Endothelial cell (in vitro differentiated cells): ENCODE data around the gene TAC1. TPM values are rescaled to one million over a fixed set of nuclear protein-coding genes. Genes with fewer than 3 reads are reported as not detected.
A peak's percentile ranks its signal among the peaks of the same experiment; 100 is the strongest.

ENCODE experiments used
- DNase-seq: peaks from one replicate; pipeline ENCODE4 v3.0.0; 2021; ENCODE audit warnings: low spot score
- H3K27ac Mint-ChIP-seq: one replicate; pipeline ENCODE4 v1.8.0; 2021; ENCODE audit warnings: mixed read lengths, inconsistent platforms; ENCODE audit not compliant: unreplicated experiment
- H3K27me3 Mint-ChIP-seq: one replicate; pipeline ENCODE4 v1.8.0; 2021; ENCODE audit warnings: mild to moderate bottlenecking, moderate library complexity, mixed read lengths, inconsistent platforms; ENCODE audit not compliant: unreplicated experiment
- H3K36me3 Mint-ChIP-seq: one replicate; pipeline ENCODE4 v1.8.0; 2021; ENCODE audit warnings: mild to moderate bottlenecking, low read depth, mixed read lengths, inconsistent platforms; ENCODE audit not compliant: unreplicated experiment
- H3K4me1 Mint-ChIP-seq: one replicate; pipeline ENCODE4 v1.8.0; 2021; ENCODE audit warnings: mild to moderate bottlenecking, mixed read lengths, inconsistent platforms; ENCODE audit not compliant: unreplicated experiment
- H3K4me3 Mint-ChIP-seq: one replicate; pipeline ENCODE4 v1.8.0; 2021; ENCODE audit warnings: mild to moderate bottlenecking, mixed read lengths, inconsistent platforms; ENCODE audit not compliant: unreplicated experiment
- H3K9me3 Mint-ChIP-seq: one replicate; pipeline ENCODE4 v1.8.0; 2021; ENCODE audit warnings: mixed read lengths, inconsistent platforms; ENCODE audit not compliant: unreplicated experiment
- total RNA-seq: library from RNA; stranded (reverse); fragmentation: NEBNext Ultra II Directional; extraction: Animal tissue kit (Norgen Biotek cat#: 25700); gene quantifications from one replicate; pipeline ENCODE4 v1.2.1, GENCODE V29; 2021; ENCODE audit not compliant: unreplicated experiment
- TF ChIP-seq, protein P1 (sequence below): fragments of 200-600 bp; sonication (generic); IDR thresholded peaks from one replicate; pipeline ENCODE4 v1.5.0; 2021; ENCODE audit warnings: antibody characterized with exemption; ENCODE audit not compliant: unreplicated experiment

The TAC1 gene
- total RNA-seq, 1 donor from 2014 or later: 9.1 TPM

DNA sequence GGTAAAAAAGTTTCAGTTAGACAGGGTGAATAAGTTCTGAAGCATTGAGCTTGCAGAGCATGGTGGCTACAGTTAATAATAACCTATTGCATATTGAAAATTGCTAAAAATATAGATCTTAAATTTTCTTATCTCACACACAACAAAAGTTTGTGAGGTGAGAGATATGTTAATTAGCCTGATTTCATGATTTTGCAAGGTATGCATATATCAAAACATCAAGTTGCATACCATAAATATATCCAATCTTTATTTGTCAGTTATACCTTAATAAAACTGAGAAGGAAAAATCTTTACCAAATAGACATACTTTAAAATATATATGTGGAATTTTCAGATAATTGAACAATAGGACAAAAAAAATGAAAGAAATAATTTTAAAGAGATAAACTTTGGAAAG is 16.6 kb downstream of the TAC1 start:
- Mint-ChIP-seq H3K36me3 (no peaks in the 10 kb centered on the region), H3K4me1 (peaks cover 18% of the 10 kb centered on the region), H3K9me3 (no peaks in the 10 kb centered on the region), H3K27ac (no peak overlapping the region), H3K27me3 (no peaks in the 10 kb centered on the region), H3K4me3 (no peak overlapping the region)
- DNase-seq: no peak
- TF ChIP-seq, protein P1, sequence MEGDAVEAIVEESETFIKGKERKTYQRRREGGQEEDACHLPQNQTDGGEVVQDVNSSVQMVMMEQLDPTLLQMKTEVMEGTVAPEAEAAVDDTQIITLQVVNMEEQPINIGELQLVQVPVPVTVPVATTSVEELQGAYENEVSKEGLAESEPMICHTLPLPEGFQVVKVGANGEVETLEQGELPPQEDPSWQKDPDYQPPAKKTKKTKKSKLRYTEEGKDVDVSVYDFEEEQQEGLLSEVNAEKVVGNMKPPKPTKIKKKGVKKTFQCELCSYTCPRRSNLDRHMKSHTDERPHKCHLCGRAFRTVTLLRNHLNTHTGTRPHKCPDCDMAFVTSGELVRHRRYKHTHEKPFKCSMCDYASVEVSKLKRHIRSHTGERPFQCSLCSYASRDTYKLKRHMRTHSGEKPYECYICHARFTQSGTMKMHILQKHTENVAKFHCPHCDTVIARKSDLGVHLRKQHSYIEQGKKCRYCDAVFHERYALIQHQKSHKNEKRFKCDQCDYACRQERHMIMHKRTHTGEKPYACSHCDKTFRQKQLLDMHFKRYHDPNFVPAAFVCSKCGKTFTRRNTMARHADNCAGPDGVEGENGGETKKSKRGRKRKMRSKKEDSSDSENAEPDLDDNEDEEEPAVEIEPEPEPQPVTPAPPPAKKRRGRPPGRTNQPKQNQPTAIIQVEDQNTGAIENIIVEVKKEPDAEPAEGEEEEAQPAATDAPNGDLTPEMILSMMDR: no peak

DNA sequence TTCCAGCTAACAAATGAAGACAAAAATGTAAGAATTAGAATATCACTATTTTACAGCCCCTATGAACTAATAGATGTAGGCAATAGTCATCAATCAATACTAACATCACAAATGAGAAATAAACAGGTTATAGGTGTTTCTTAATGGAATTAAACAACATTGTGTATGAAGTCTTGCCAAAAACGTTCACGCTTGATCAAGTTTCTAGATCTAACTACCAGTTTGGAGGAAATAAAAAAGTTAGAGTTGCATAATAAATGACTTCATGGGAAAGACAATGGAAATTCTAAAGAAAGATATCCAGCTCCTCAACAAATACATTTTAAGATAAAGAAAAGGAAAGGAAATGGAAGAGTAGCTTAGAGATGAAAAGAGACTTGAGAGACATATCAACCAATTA is 19.7 kb downstream of the TAC1 start:
- no peaks in the 10 kb centered on the region for H3K27me3 Mint-ChIP-seq
- peaks cover 18% of the 10 kb centered on the region for H3K4me1 Mint-ChIP-seq
- H3K4me3 Mint-ChIP-seq: no peak overlapping the region
- TF ChIP-seq, protein P1: no peak
- H3K36me3 Mint-ChIP-seq: no peaks in the 10 kb centered on the region
- no peaks in the 10 kb centered on the region for H3K9me3 Mint-ChIP-seq
- no peak for DNase-seq
- H3K27ac Mint-ChIP-seq: peak overlapping the region; percentile 86

- DNase-seq: no peak
- Mint-ChIP-seq H3K36me3 (no peaks in the 10 kb centered on the region), H3K27ac (peak overlapping the region; percentile 86), H3K4me3 (no peak overlapping the region), H3K27me3 (no peaks in the 10 kb centered on the region), H3K4me1 (peaks cover 18% of the 10 kb centered on the region), H3K9me3 (no peaks in the 10 kb centered on the region)
- TF ChIP-seq, protein P1: no peak
These were observed 20.3 kb downstream of the TAC1 start for GRCh38 chr7:97752215-97752614.

DNA sequence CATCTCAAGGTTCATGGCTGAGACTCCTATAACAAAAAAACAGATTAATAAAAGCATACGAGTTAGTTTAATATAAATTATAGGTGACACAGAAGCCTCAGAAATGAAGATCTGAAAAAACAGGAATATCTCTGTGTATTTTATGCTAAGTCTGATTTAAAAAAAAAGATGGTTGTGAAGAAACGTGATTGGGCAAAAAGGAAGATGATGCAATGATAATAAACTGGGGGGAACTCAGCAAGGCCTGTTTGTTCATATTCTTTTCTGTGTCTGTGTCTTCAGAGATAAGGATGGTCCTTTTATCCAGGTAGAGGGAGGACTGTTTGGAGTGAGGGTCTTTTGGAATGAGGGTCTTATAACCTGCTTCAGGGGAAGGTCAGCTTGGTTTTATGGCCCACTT is 25.9 kb downstream of the TAC1 start:
- Mint-ChIP-seq H3K9me3 (no peaks in the 10 kb centered on the region), H3K27ac (no peak overlapping the region), H3K27me3 (no peaks in the 10 kb centered on the region), H3K4me1 (no peaks in the 10 kb centered on the region), H3K36me3 (no peaks in the 10 kb centered on the region), H3K4me3 (no peak overlapping the region)
- no peak for DNase-seq
- TF ChIP-seq, protein P1: no peak

DNA sequence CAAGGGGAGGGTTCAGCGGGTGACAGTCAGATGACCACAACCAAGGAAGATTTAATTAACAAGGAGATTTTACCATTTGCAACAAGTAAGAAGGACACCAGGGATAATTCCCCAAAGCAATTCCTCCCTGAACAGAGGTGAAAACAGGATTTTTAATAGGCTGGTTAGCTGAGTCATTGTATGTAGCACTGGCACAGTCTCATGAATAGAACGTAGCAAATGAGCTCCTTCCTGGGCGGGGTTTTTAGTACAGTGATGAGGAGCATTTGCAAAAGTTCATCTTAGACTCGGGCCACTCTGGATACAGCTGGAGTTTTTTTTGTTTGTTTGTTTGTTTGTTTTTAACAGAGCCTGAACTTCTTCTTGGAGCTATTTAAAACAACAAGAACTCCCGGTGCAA is 39.0 kb downstream of the TAC1 start:
- TF ChIP-seq, protein P1: no peak
- Mint-ChIP-seq H3K27ac (no peak overlapping the region), H3K9me3 (no peaks in the 10 kb centered on the region), H3K4me3 (no peak overlapping the region), H3K4me1 (no peaks in the 10 kb centered on the region), H3K36me3 (no peaks in the 10 kb centered on the region), H3K27me3 (no peaks in the 10 kb centered on the region)
- DNase-seq: no peak
